ENCODE results near the gene CRY2. TPM values are rescaled to one million over a fixed set of nuclear protein-coding genes. Genes with fewer than 3 reads are reported as not detected.

Gene CRY2
- total and polyA plus RNA-seq, 2 of the 13 experiments (the other 11 are each of a cell fraction or from before 2014, with no cell fraction given) = 10.1 to 12.2 TPM

- TF ChIP-seq PRDM10 (CRISPR knock-in tag; IDR thresholded peaks at IDR 0.05; ENCODE audit: low read depth) (no peak), HBP1 (CRISPR knock-in tag; IDR thresholded peaks at IDR 0.05; ENCODE audit: low read depth) (no peak), MIER2 (CRISPR knock-in tag; IDR thresholded peaks at IDR 0.05) (no peak), ASH2L (IDR thresholded peaks at IDR 0.05; ENCODE audit: insufficient read length, low read depth, low read length) (no peak), ZBTB34 (CRISPR knock-in tag; IDR thresholded peaks at IDR 0.05) (no peak), ZNF737 (CRISPR knock-in tag; IDR thresholded peaks at IDR 0.05; ENCODE audit: borderline replicate concordance) (no peak), PRDM15 (CRISPR knock-in tag; IDR thresholded peaks at IDR 0.05) (no peak), ZNF564 (CRISPR knock-in tag; IDR thresholded peaks at IDR 0.05) (no peak)
Measured at GRCh38 chr11:45901626-45902025, 54.4 kb downstream of the CRY2 start (continued).

All from HepG2 (cell line).